ENCODE results near the gene SIRT4. TPM values are rescaled to one million over a fixed set of nuclear protein-coding genes. Genes with fewer than 3 reads are reported as not detected.

Gene SIRT4
- total RNA-seq, 1 experiment from 2014 or later, result 2.8 TPM

DNA sequence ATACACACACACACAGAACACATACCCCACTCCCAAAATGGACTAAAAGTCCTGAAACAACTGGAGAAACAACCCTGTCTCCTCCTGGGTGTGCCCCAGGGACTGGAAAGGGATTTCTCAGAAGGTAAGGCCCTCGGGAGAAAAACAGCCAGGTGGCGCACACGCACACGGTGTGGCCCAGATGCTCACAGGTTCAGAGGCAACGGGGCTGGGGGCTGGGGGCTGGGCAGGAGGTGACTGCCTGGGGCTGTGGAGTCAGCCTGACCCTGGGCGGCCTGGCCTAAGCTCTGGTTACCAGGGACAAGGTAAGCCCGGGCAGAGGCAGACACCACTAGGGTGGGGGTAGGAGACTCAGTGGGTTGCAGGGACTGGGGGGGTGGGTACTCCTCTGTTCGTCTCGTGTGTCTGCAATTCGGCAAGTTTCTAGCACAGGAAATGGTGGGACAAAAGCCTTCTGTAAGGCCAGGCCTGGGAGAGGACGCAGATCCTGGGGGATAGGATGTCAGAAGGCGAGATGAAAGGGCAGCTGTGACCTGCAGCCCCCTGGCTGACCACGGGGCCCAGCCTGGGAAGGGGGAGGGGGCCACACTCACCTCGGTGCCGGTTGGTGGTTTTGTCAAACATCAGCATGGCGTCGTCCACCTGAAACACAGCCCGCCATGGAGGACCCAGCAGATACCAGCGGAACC lies 56.4 kb downstream of the SIRT4 start (continued):
- TF ChIP-seq, protein P1, sequence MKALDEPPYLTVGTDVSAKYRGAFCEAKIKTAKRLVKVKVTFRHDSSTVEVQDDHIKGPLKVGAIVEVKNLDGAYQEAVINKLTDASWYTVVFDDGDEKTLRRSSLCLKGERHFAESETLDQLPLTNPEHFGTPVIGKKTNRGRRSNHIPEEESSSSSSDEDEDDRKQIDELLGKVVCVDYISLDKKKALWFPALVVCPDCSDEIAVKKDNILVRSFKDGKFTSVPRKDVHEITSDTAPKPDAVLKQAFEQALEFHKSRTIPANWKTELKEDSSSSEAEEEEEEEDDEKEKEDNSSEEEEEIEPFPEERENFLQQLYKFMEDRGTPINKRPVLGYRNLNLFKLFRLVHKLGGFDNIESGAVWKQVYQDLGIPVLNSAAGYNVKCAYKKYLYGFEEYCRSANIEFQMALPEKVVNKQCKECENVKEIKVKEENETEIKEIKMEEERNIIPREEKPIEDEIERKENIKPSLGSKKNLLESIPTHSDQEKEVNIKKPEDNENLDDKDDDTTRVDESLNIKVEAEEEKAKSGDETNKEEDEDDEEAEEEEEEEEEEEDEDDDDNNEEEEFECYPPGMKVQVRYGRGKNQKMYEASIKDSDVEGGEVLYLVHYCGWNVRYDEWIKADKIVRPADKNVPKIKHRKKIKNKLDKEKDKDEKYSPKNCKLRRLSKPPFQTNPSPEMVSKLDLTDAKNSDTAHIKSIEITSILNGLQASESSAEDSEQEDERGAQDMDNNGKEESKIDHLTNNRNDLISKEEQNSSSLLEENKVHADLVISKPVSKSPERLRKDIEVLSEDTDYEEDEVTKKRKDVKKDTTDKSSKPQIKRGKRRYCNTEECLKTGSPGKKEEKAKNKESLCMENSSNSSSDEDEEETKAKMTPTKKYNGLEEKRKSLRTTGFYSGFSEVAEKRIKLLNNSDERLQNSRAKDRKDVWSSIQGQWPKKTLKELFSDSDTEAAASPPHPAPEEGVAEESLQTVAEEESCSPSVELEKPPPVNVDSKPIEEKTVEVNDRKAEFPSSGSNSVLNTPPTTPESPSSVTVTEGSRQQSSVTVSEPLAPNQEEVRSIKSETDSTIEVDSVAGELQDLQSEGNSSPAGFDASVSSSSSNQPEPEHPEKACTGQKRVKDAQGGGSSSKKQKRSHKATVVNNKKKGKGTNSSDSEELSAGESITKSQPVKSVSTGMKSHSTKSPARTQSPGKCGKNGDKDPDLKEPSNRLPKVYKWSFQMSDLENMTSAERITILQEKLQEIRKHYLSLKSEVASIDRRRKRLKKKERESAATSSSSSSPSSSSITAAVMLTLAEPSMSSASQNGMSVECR (CRISPR knock-in tag; IDR thresholded peaks at IDR 0.05; ENCODE audit: borderline replicate concordance), result no peak
- TF ChIP-seq, protein P2, sequence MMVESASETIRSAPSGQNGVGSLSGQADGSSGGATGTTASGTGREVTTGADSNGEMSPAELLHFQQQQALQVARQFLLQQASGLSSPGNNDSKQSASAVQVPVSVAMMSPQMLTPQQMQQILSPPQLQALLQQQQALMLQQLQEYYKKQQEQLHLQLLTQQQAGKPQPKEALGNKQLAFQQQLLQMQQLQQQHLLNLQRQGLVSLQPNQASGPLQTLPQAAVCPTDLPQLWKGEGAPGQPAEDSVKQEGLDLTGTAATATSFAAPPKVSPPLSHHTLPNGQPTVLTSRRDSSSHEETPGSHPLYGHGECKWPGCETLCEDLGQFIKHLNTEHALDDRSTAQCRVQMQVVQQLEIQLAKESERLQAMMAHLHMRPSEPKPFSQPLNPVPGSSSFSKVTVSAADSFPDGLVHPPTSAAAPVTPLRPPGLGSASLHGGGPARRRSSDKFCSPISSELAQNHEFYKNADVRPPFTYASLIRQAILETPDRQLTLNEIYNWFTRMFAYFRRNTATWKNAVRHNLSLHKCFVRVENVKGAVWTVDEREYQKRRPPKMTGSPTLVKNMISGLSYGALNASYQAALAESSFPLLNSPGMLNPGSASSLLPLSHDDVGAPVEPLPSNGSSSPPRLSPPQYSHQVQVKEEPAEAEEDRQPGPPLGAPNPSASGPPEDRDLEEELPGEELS (CRISPR knock-in tag; IDR thresholded peaks at IDR 0.05), result no peak
- TF ChIP-seq RELA (CRISPR knock-in tag; IDR thresholded peaks at IDR 0.05; ENCODE audit: borderline replicate concordance) (no peak), TEAD1 (CRISPR knock-in tag; IDR thresholded peaks at IDR 0.05) (no peak), ELF4 (CRISPR knock-in tag; IDR thresholded peaks at IDR 0.05; ENCODE audit: low read depth) (no peak), FOXK1 (CRISPR knock-in tag; IDR thresholded peaks at IDR 0.05) (no peak), ZNF396 (CRISPR knock-in tag; IDR thresholded peaks at IDR 0.05; ENCODE audit: borderline replicate concordance) (no peak), CREB1 (CRISPR knock-in tag; IDR thresholded peaks at IDR 0.05) (no peak), MXD4 (CRISPR knock-in tag; IDR thresholded peaks at IDR 0.05; ENCODE audit: borderline replicate concordance) (no peak), ZNF416 (CRISPR knock-in tag; IDR thresholded peaks at IDR 0.05) (no peak), TCF7 (CRISPR knock-in tag; IDR thresholded peaks at IDR 0.05; ENCODE audit: low read depth) (no peak), NFE2L1 (CRISPR knock-in tag; IDR thresholded peaks at IDR 0.05) (0 out of 2 replicates have a peak, but pooled peaks have one; percentile 14), ZNF121 (CRISPR knock-in tag; IDR thresholded peaks at IDR 0.05) (no peak), HMGA2 (CRISPR knock-in tag; IDR thresholded peaks at IDR 0.05) (no peak), ZNF232 (CRISPR knock-in tag; IDR thresholded peaks at IDR 0.05) (no peak), ZNF671 (CRISPR knock-in tag; IDR thresholded peaks at IDR 0.05) (no peak), SOX15 (CRISPR knock-in tag; IDR thresholded peaks at IDR 0.05) (no peak), JUN (CRISPR knock-in tag; IDR thresholded peaks at IDR 0.05) (no peak), FOXP1 (CRISPR knock-in tag; IDR thresholded peaks at IDR 0.05; ENCODE audit: borderline replicate concordance) (peak; percentile 39; the same call in 1 of the 2 replicates), ZNF317 (CRISPR knock-in tag; IDR thresholded peaks at IDR 0.05; ENCODE audit: borderline replicate concordance, low read depth) (no peak)
- TF ChIP-seq, protein P3, sequence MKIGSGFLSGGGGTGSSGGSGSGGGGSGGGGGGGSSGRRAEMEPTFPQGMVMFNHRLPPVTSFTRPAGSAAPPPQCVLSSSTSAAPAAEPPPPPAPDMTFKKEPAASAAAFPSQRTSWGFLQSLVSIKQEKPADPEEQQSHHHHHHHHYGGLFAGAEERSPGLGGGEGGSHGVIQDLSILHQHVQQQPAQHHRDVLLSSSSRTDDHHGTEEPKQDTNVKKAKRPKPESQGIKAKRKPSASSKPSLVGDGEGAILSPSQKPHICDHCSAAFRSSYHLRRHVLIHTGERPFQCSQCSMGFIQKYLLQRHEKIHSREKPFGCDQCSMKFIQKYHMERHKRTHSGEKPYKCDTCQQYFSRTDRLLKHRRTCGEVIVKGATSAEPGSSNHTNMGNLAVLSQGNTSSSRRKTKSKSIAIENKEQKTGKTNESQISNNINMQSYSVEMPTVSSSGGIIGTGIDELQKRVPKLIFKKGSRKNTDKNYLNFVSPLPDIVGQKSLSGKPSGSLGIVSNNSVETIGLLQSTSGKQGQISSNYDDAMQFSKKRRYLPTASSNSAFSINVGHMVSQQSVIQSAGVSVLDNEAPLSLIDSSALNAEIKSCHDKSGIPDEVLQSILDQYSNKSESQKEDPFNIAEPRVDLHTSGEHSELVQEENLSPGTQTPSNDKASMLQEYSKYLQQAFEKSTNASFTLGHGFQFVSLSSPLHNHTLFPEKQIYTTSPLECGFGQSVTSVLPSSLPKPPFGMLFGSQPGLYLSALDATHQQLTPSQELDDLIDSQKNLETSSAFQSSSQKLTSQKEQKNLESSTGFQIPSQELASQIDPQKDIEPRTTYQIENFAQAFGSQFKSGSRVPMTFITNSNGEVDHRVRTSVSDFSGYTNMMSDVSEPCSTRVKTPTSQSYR (CRISPR knock-in tag; IDR thresholded peaks at IDR 0.05), result peak; percentile 63; the same call in 1 of the 2 replicates
- TF ChIP-seq, protein P4, sequence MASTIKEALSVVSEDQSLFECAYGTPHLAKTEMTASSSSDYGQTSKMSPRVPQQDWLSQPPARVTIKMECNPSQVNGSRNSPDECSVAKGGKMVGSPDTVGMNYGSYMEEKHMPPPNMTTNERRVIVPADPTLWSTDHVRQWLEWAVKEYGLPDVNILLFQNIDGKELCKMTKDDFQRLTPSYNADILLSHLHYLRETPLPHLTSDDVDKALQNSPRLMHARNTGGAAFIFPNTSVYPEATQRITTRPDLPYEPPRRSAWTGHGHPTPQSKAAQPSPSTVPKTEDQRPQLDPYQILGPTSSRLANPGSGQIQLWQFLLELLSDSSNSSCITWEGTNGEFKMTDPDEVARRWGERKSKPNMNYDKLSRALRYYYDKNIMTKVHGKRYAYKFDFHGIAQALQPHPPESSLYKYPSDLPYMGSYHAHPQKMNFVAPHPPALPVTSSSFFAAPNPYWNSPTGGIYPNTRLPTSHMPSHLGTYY (CRISPR knock-in tag; IDR thresholded peaks at IDR 0.05), result no peak
- TF ChIP-seq, protein P5, sequence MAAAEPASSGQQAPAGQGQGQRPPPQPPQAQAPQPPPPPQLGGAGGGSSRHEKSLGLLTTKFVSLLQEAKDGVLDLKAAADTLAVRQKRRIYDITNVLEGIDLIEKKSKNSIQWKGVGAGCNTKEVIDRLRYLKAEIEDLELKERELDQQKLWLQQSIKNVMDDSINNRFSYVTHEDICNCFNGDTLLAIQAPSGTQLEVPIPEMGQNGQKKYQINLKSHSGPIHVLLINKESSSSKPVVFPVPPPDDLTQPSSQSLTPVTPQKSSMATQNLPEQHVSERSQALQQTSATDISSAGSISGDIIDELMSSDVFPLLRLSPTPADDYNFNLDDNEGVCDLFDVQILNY (CRISPR knock-in tag; IDR thresholded peaks at IDR 0.05), result no peak
- TF ChIP-seq, protein P6, sequence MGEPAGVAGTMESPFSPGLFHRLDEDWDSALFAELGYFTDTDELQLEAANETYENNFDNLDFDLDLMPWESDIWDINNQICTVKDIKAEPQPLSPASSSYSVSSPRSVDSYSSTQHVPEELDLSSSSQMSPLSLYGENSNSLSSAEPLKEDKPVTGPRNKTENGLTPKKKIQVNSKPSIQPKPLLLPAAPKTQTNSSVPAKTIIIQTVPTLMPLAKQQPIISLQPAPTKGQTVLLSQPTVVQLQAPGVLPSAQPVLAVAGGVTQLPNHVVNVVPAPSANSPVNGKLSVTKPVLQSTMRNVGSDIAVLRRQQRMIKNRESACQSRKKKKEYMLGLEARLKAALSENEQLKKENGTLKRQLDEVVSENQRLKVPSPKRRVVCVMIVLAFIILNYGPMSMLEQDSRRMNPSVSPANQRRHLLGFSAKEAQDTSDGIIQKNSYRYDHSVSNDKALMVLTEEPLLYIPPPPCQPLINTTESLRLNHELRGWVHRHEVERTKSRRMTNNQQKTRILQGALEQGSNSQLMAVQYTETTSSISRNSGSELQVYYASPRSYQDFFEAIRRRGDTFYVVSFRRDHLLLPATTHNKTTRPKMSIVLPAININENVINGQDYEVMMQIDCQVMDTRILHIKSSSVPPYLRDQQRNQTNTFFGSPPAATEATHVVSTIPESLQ (CRISPR knock-in tag; IDR thresholded peaks at IDR 0.05), result no peak
- TF ChIP-seq, protein P7, sequence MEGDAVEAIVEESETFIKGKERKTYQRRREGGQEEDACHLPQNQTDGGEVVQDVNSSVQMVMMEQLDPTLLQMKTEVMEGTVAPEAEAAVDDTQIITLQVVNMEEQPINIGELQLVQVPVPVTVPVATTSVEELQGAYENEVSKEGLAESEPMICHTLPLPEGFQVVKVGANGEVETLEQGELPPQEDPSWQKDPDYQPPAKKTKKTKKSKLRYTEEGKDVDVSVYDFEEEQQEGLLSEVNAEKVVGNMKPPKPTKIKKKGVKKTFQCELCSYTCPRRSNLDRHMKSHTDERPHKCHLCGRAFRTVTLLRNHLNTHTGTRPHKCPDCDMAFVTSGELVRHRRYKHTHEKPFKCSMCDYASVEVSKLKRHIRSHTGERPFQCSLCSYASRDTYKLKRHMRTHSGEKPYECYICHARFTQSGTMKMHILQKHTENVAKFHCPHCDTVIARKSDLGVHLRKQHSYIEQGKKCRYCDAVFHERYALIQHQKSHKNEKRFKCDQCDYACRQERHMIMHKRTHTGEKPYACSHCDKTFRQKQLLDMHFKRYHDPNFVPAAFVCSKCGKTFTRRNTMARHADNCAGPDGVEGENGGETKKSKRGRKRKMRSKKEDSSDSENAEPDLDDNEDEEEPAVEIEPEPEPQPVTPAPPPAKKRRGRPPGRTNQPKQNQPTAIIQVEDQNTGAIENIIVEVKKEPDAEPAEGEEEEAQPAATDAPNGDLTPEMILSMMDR (IDR thresholded peaks at IDR 0.05), result 0 out of 2 replicates have a peak, but pooled peaks have one; percentile 14
